ENCODE data around the gene GFOD1.

Gene GFOD1

GRCh38 chr6:13486679-13487121 lies 700 bp downstream of the GFOD1 start:
- in situ Hi-C loops (cut with MboI; ENCODE audit: low sequenced_read_pairs): no loop called here

- in situ Hi-C loops (cut with MboI; ENCODE audit: low sequenced_read_pairs): no loop called here
Measured at GRCh38 chr6:13485923-13486562, 1.4 kb downstream of the GFOD1 start.

- in situ Hi-C loops (cut with MboI; ENCODE audit: low sequenced_read_pairs): no loop called here
Measured at GRCh38 chr6:13485303-13485702, 2.1 kb downstream of the GFOD1 start.

GRCh38 chr6:13484827-13485226 lies 2.6 kb downstream of the GFOD1 start:
- in situ Hi-C loops (cut with MboI; ENCODE audit: low sequenced_read_pairs): no loop called here

GRCh38 chr6:13484138-13484708 lies 3.2 kb downstream of the GFOD1 start:
- in situ Hi-C loops (cut with MboI; ENCODE audit: low sequenced_read_pairs): no loop called here

GRCh38 chr6:13480631-13481501 lies 6.5 kb downstream of the GFOD1 start:
- in situ Hi-C loops (cut with MboI; ENCODE audit: low sequenced_read_pairs): no loop called here

- in situ Hi-C loops (cut with MboI; ENCODE audit: low sequenced_read_pairs): no loop called here
Measured at GRCh38 chr6:13479971-13480434, 7.4 kb downstream of the GFOD1 start.

GRCh38 chr6:13479206-13479800 lies 8.1 kb downstream of the GFOD1 start:
- in situ Hi-C loops (cut with MboI; ENCODE audit: low sequenced_read_pairs): no loop called here

GRCh38 chr6:13478525-13478966 lies 8.9 kb downstream of the GFOD1 start:
- in situ Hi-C loops (cut with MboI; ENCODE audit: low sequenced_read_pairs): no loop called here

GRCh38 chr6:13474787-13475186 lies 12.6 kb downstream of the GFOD1 start:
- in situ Hi-C loops (cut with MboI; ENCODE audit: low sequenced_read_pairs): no loop called here

- in situ Hi-C loops (cut with MboI; ENCODE audit: low sequenced_read_pairs): no loop called here
Measured at GRCh38 chr6:13474360-13474759, 13.0 kb downstream of the GFOD1 start.

GRCh38 chr6:13473768-13474165 lies 13.6 kb downstream of the GFOD1 start:
- in situ Hi-C loops (cut with MboI; ENCODE audit: low sequenced_read_pairs): no loop called here

- in situ Hi-C loops (cut with MboI; ENCODE audit: low sequenced_read_pairs): no loop called here
Measured at GRCh38 chr6:13472976-13473767, 14.2 kb downstream of the GFOD1 start.

GRCh38 chr6:13472099-13472498 lies 15.3 kb downstream of the GFOD1 start:
- in situ Hi-C loops (cut with MboI; ENCODE audit: low sequenced_read_pairs): no loop called here

- in situ Hi-C loops (cut with MboI; ENCODE audit: low sequenced_read_pairs): no loop called here
Measured at GRCh38 chr6:13471184-13471583, 16.2 kb downstream of the GFOD1 start.

- in situ Hi-C loops (cut with MboI; ENCODE audit: low sequenced_read_pairs): no loop called here
Measured at GRCh38 chr6:13470238-13471140, 16.9 kb downstream of the GFOD1 start.

- in situ Hi-C loops (cut with MboI; ENCODE audit: low sequenced_read_pairs): no loop called here
Measured at GRCh38 chr6:13469693-13470092, 17.7 kb downstream of the GFOD1 start.

GRCh38 chr6:13468839-13469238 lies 18.6 kb downstream of the GFOD1 start:
- in situ Hi-C loops (cut with MboI; ENCODE audit: low sequenced_read_pairs): no loop called here

- in situ Hi-C loops (cut with MboI; ENCODE audit: low sequenced_read_pairs): no loop called here
Measured at GRCh38 chr6:13467216-13467600, 20.2 kb downstream of the GFOD1 start.
